Gastroesophageal sphincter (tissue), 3 donors: ENCODE data around the gene USP49.

Source experiments
- EP300 ChIP-seq: sonication (generic); formaldehyde crosslinking; IDR thresholded peaks from one replicate; pipeline ENCODE4 v1.6.1; 2017; ENCODE audit warnings: antibody characterized with exemption, mild to moderate bottlenecking
- TF ChIP-seq, protein P1 (sequence below), 4 experiments: fragments of 200-600 bp in 2 of 4; fragments of 450-650 bp in 2 of 4; sonication (generic) in 1 of 4; IDR thresholded peaks; one replicate each; pipeline ENCODE4 v1.5.1; 2017 to 2019; ENCODE audit warnings: antibody characterized with exemption in 4 of 4, mild to moderate bottlenecking in 2 of 4, moderate library complexity in 2 of 4

GRCh38 chr6:41759106-41759904, 135.9 kb downstream of the USP49 start:
- no peak for TF ChIP-seq EP300
- TF ChIP-seq, protein P1, sequence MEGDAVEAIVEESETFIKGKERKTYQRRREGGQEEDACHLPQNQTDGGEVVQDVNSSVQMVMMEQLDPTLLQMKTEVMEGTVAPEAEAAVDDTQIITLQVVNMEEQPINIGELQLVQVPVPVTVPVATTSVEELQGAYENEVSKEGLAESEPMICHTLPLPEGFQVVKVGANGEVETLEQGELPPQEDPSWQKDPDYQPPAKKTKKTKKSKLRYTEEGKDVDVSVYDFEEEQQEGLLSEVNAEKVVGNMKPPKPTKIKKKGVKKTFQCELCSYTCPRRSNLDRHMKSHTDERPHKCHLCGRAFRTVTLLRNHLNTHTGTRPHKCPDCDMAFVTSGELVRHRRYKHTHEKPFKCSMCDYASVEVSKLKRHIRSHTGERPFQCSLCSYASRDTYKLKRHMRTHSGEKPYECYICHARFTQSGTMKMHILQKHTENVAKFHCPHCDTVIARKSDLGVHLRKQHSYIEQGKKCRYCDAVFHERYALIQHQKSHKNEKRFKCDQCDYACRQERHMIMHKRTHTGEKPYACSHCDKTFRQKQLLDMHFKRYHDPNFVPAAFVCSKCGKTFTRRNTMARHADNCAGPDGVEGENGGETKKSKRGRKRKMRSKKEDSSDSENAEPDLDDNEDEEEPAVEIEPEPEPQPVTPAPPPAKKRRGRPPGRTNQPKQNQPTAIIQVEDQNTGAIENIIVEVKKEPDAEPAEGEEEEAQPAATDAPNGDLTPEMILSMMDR (IDR thresholded peaks at IDR 0.05), result no peak
